Daoy (cell line): ENCODE data around the gene KIZ. TPM values are rescaled to one million over a fixed set of nuclear protein-coding genes. Genes with fewer than 3 reads are reported as not detected.

Experiments used
- DNase-seq: peaks from one replicate; pipeline ENCODE4 v3.0.0-alpha.2; 2015; ENCODE audit warnings: low read depth
- total RNA-seq: library from RNA; depleted of rRNA; stranded (reverse); fragments of >200 nt; shearing (Covaris generic); gene quantifications from 2 replicates; pipeline ENCODE4 v1.2.3, GENCODE V29; 2014

The KIZ gene
- total RNA-seq, 1 experiment from 2014 or later = 22.2 TPM

GRCh38 chr20:21105429-21106170 is 20.3 kb upstream of the KIZ start:
- DNase-seq = peak; percentile 32

DNA sequence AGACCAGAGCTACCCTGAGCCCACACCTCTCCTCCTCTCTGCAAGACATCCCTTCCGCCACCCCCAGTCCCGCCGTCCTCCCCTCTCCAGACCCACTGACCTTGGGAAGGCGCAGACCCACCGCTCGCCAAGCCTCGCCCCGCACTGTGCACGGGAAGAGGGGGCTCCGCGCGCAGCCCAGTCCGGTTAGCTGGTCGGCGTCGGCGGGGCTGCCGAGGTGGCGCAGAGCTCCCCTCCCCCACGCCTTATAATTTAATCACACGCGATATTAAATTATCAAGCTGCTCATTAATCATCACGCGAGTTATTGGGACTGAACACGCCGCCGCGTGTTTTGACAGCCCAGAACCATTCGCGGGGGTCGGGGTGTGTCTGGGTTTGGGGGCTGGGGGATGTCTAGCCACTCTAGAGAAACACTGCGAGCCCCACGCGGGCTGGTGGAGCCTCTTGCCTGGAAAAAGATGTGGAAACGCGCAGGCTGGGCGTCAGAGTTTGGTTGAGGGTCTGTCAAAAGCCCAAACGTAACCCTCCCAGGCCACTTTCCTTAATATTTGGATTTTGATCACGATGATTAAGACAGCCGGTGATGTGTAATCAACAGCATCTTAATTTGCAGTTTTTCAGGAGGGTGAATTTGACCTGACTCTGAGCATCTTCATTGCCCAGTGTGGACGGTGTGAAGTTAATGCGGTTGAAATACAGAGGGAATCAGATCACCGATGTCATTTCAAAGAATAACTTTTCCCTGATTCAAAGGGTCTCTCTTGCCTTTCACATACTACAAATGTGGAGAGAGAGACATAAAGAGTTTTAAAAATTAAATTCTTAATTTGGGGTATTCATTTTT is 19.5 kb upstream of the KIZ start, which contains the start of gene LINC00237:
Gene LINC00237, minus strand, starts transcription at position 188 of the 847 bp plus-strand sequence.
- DNase-seq = peak; percentile 23

GRCh38 chr20:21109144-21109543 is 16.7 kb upstream of the KIZ start:
- no peak for DNase-seq

DNA sequence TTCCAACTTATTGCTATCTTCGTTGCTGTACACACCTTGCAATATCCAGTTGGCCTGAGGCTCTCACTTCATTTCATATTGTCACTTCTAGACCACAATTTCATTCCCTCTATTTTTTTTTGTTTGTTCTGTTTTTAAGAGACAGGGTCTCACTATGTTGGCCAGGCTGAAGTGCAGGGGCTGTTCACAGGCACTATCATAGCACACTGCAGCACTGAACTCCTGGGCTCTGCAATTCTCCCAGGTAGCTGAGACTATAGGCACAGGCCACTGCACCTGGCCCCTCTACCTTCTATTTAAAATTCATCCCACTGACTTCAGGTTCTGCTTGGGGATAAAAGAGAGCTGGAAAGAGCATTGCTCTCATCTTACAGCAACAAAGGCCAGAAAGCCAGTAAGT is 15.1 kb upstream of the KIZ start:
- no peak for DNase-seq

DNA sequence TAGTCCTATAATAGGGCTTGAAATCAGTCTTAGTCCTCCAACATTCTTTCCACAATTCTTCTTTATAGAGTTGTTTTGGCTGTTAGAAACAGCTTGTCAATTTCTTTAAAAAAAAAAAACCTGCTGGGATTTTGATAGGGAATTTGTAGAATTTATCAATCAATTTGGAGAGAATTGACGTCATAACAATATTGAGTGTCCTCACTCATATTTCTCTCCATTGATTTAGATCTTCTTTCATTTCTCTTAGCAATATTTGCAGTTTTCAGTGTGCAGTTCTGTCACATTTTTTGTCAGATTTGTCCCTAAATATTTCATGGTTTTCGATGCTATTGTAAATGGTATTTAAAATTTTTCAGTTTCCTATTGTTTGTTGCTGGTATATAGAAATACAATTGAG is 14.5 kb upstream of the KIZ start:
- DNase-seq = no peak

DNA sequence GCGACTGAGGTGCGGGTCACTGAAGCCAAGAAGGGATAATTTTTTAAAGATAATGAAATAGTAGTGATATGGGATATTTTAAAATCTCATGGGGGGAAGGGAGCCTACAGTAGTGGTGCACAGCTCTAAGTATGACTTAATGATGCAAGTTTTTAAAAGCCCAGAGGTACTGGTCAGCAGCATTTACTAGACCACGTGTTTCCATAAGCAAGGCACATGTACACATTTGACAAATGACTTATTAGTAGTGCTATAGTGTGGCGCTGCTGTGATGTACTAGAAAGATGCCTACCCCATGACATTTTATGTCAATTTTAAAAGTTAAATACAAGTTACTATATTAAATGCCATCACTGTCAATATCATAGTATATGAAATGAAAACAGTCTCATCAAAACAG is 12.2 kb upstream of the KIZ start:
- DNase-seq = no peak

GRCh38 chr20:21114584-21114983 is 11.3 kb upstream of the KIZ start:
- DNase-seq = no peak

- DNase-seq = no peak
Observed at GRCh38 chr20:21117521-21117920, 8.4 kb upstream of the KIZ start.

GRCh38 chr20:21118138-21118537 is 7.7 kb upstream of the KIZ start:
- DNase-seq = no peak

DNA sequence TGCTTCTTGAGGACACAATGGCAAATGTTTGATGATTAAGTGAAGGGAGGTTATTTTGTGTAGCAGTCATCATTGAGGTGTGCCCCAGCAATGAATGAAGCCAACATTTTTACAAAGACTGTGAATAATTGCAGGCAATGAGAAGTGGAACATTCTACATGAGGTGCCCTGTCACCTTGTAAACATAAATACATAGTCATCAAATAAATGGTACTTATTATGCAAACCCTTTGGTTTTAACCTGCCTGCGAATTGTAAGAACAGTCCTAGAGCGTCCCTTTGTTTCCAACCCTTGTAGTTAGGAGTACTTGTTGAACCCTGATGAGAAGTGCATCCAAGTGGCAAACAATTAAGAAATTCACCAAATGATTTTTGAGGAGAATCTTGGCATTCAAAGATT is 7.1 kb upstream of the KIZ start:
- DNase-seq = no peak

- no peak for DNase-seq
Observed at GRCh38 chr20:21124190-21124589, 1.7 kb upstream of the KIZ start.

GRCh38 chr20:21125072-21125848 is 622 bp upstream of the KIZ start:
- DNase-seq = peak; percentile 41

DNA sequence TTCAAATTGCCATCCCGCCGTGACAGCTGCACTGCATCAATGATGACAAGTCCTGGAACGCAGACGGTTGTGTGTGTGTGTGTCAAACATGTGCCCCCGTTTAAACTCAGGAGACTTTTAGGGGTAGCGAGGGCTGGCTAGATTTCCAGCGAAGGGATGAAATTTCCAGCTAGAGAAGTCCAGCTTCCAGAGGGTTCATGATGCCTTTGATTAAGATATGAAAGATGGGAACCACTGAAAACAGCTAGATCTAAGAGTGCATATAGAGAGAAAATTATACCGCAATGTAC is 644 bp downstream of the KIZ start:
- DNase-seq = no peak

DNA sequence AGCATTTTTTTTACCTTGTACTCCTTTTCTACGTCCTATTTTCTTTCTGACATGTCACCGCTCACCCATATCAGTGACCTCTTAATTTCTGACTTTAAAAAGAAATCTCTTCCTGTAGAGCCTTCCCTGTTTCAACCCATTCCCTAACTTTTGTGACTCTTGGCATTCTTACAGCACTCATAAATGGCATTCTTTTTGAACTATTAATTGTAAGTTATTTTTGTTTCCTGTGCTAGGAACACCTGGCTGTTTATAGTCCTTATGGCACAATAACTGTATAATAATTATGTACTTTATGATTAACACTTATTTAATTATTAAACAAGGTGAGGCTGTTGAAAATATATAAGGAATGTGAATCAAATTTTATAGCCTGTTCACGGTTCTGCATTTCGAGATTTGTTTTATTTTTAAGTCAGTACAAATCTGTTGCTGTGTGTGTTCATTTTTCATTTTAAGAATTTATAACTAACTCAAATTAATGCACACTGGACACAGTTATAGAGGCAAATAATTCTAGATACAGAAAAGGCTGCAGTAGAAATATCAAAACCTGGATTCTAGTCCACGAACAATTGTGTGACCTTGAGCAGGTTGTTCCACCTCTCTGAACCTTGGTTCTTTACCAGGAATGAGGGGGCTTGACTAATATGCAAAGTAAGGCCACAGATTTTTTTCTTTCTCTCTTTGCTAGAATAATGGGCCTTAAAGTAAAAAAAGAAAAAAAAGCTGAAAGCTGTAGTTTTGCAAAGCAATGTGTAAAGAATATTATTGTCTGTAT is 1.5 kb downstream of the KIZ start:
- no peak for DNase-seq

- no peak for DNase-seq
Observed at GRCh38 chr20:21129861-21130260, 4.0 kb downstream of the KIZ start.

DNA sequence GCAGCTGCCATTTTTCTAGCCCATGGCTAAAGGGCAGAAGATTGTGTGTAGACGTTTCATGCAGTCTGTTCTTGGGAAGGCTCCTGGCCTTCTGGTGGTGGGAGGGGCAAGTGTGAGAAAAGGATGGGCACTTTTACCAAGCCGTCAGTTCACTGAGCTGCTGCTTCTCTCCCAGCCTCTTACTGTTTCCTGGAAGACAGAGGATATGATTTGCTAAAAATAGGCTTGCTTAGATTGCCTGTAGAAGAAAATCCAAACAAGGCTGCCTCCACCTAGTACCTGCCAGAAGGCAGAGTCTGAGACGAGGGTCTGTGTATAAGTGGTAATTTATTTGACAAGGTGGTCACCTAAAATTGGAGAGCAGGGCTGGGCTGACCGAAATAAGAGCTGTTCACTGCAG is 7.5 kb downstream of the KIZ start:
- no peak for DNase-seq

DNA sequence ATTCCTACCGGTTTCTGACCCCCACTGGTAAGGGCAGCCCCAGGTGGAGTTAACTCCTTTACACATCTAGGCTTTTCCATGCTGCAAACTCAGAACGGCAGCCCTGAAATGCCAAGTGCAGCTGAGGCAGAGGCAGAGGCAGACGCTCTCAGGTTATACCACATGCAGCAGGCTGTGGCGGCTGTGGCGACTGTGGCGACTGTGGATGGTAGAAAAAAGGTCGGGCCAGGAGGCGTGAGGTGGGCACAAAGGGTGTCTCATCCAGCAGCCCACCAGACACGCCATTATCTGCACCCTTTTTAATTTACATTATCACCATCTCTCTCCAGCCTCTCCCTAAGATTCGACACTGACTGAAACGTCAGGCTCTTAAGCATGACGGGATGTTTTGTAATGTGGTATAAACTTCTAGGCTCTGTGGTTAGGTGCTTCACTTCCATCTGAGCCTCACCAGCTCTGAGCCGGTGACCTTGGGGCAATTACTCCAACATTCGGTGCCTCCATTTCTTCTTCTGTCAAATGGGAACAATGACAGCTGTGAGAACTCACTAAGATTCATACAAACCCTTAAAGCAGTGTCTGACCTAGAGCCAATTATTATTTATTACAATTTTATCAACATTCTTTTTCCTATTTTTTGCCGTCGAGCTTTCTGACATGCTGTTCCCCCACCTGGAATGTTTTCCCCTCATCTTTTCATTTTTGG is 8.2 kb downstream of the KIZ start:
- DNase-seq = no peak

GRCh38 chr20:21134883-21135493 is 9.1 kb downstream of the KIZ start:
- no peak for DNase-seq

- DNase-seq = no peak
Observed at GRCh38 chr20:21136015-21136732, 10.3 kb downstream of the KIZ start.

GRCh38 chr20:21137078-21137477 is 11.2 kb downstream of the KIZ start:
- no peak for DNase-seq
